LoVo (cell line): ENCODE measurements around the gene ZC3H12C.
"Not testable (repeated sequence)": the region's sequence is repeated elsewhere in the genome, so short reads cannot be mapped to it uniquely, and the experiment has no call there.

Experiments used
- DNase-seq: peaks from one replicate; pipeline ENCODE4 v3.0.0-alpha.2; 2016; ENCODE audit warnings: low spot score

ZC3H12C gene

GRCh38 chr11:110185121-110185591 lies 92.0 kb downstream of the ZC3H12C start:
- no peak for DNase-seq

- DNase-seq = no peak
Measured at GRCh38 chr11:110185599-110185998, 92.4 kb downstream of the ZC3H12C start.

DNA sequence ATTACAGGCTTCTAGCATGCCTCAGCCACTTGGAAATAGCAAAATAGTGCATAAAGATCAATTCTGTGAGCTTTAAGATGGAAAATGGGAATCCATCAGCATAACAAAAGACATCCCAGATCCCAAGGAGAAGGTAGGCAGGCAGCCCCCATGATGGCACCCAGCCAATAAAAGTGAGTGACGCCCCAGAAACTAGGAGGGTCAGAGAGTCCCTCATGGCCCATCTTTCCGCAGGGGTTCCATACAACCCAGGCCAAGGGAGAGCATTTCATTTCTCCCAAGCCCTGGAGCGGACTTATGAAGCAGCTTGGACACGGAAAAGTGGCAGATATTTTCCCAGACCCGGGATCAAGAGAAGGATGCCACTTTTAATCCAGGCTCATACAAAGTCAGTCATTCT lies 93.3 kb downstream of the ZC3H12C start:
- DNase-seq = no peak

DNA sequence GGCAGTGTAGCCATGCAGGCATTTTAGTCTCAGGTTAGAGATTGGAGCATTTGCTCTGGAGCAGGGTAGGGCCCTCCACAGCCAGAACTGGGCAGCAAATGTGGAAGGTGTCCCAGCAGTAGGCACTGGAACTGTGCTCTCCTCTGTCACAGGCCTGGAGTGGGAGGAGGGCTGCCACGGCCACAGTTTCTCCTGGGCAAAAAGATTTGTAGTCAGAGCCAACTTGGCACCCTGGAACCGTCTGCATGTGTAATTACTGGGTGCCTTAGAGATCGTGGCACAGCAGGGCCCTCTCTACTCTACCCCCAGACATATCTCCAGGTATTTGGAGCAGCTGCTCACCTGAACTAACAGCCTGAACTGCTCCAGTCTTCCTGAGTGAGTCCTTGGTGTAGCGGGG lies 93.7 kb downstream of the ZC3H12C start:
- no peak for DNase-seq

GRCh38 chr11:110187731-110188130 lies 94.5 kb downstream of the ZC3H12C start:
- DNase-seq = no peak

- DNase-seq = no peak
Measured at GRCh38 chr11:110190885-110191284, 97.7 kb downstream of the ZC3H12C start.

DNA sequence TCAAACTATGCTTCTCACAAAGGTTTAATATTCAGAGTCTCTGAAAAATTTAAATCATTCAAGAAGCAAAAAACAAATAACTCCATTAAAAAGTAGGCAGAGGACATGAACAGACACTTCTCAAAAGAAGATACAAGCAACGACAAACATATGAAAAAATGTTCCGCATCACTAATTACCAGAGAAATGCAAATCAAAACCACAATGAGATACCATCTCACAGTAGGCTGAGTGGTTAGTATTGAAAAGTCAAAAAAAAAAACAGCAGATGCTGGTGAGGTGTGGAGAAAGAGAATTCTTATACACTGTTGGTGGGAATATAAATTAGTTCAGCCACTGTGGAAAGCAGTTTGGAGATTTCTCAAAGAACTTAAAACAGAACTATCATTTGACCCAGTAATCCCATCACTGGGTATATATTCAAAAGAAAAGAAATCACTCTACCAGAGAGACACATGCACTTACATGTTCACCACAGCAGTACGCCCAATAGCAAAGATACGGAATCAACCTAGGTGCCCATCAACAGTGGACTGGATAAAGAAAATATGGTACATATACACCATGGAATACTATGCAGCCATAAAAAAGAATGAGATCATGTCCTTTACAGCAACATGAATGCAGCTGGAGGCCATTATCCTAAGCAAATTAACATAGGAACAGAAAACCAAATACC lies 99.6 kb downstream of the ZC3H12C start:
- not testable (repeated sequence) for DNase-seq

- DNase-seq = peak; percentile 81
Measured at GRCh38 chr11:110194211-110194766, 101.1 kb downstream of the ZC3H12C start.

DNA sequence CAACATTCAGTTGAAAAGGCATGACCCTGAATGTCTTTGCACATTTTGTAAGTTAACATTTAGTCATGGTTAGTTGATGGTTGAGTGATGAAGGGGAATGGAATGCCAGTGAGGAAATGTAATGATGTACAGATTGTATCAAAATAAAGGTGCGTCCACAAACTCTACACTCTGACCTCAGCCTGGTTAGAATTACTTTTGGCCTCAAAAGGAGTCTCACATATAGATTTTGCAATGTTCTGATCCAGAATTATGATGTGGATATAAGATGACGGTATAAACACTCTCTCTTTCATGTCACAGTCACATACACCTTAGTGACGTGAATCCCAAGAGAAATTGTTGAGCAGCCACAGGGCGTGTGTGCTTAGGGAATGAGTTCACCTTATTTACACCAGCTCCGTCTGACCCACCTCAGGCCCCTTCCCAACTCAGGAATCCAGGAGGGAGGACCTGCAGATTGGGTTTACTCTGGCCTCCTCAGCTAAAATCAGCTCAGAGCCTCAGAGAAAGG lies 103.1 kb downstream of the ZC3H12C start:
- DNase-seq = peak; percentile 83

- DNase-seq = no peak
Measured at GRCh38 chr11:110196884-110197420, 103.8 kb downstream of the ZC3H12C start.

DNA sequence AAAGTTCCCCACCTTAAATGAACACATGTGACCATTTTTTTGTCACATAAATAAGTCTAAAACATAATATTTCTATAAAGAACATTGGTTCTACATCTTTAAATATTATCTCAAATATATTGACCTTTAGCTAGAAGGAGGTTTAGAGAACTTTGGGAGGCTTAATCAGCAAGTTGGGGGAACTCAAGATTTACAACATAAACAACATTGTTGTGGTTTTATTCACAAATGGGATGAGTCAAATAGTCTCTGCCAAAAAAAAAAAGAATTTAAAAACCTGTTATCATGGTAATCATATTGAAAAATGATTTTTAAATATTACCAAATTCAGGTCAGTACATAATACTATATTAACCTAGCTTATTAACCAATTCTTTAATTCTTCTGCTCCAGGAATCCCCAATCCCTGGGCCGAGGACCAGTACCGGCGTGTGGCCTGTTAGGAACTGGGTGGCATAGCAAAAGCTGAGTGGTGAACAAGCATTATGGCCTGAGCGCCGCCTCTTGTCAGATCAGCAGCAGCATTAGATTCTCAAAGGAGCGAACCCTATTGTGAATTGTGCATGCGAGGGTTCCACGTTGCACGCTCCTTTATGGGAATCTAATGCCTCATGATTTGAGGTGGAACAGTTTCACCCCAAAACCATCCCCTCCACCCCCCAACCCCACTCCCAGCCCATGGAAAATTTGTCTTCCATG lies 105.0 kb downstream of the ZC3H12C start:
- DNase-seq = no peak

DNA sequence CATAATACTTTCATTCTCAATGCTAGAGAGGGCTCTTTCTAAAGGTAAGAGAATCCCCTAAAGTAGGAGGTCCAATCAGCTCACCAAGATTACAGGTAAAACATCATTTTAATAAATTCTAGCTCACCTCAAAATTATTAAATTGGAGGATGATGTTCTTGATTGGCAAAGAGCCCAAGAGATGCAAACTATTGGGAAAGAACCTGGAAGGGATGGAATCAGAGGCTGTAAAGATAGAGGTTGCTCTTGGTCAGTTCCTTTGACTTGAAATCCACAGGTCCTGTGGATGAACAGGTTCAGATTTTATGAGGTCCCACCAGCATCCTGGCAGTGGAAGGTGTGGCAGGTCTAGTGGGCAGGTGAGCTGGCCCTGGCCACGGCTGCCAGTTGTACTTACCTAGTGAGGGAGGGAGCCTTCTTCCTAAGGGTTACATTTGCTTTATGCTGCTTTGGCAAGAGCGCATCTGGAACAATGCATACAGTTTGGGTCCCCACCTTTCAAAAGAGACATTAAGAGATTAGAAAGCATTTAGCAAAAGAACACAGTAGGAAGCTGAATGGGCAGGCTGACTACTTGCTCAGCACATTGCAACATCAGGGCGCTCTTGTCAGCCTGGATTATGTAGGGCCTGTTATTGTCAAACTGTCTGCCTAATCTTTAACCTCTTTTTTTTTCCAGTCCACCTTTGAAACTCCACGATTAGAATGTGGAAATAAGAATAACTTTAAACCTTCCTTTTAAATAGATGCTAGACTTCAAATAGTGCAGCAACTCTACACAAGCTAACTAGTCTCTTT lies 106.2 kb downstream of the ZC3H12C start:
- no peak for DNase-seq

DNA sequence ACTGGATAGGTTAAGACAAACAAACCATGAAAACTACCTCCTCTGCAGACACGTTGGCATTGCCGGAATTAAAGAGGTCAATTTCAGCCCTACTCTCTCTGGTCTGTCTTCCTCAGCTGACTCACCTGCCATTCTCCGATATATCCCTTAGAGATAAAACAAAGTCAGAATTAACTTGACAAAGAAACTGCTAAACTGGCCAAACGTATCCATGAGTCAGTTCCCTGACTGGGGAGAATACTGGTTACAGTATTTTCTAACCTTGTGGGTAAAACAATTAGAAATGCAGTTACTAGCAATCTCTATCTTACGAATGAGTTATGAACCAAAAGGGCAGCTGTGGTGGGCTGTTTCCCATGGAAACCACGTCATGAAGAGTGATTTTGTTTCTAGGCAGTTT lies 107.0 kb downstream of the ZC3H12C start:
- no peak for DNase-seq

DNA sequence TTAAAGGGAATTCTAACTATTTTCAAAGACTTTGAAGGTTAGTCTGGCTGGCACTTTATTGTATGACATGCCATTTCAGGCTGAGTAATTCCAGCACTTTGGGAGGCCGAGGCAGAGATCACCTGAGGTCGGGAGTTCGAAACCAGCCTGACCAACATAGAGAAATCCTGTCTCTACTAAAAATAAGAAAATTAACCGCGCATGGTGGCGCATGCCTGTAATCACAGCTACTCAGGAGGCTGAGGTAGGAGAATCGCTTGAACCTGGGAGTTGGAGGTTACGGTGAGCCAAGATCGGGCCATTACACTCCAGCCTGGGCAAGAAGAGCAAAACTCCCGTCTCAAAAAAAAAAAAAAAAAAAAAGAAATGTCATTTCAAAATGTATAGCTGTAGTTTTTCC lies 107.6 kb downstream of the ZC3H12C start:
- DNase-seq = no peak

- no peak for DNase-seq
Measured at GRCh38 chr11:110207123-110207522, 113.9 kb downstream of the ZC3H12C start.

DNA sequence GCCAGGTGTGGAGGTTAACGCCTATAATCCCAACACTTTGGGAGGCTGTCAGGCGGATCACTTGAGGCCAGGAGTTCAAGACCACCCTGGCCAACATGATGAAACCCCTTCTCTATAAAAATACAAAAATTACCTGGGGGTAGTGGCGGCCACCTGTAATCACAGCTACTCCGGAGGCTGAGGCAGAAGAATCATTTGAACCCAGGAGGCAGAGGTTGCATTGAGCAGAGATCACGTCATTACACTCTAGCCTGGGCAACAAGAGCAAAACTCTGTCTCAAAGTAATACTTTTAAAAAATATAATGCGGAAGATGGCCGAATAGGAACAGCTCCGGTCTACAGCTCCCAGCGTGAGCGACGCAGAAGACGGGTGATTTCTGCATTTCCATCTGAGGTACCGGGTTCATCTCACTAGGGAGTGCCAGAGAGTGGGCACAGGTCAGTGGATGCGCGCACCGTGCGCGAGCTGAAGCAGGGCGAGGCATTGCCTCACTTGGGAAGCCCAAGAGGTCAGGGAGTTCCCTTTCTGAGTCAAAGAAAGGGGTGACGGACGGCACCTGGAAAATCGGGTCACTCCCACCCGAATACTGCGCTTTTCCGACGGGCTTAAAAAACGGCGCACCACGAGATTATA lies 115.6 kb downstream of the ZC3H12C start:
- not testable (repeated sequence) for DNase-seq

DNA sequence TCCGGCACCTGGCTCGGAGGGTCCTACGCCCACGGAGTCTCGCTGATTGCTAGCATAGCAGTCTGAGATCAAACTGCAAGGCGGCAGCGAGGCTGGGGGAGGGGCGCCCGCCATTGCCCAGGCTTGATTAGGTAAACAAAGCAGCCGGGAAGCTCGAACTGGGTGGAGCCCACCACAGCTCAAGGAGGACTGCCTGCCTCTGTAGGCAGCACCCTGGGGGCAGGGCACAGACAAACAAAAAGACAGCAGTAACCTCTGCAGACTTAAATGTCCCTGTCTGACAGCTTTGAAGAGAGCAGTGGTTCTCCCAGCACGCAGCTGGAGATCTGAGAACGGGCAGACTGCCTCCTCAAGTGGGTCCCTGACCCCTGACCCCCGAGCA lies 116.1 kb downstream of the ZC3H12C start:
- not testable (repeated sequence) for DNase-seq

DNA sequence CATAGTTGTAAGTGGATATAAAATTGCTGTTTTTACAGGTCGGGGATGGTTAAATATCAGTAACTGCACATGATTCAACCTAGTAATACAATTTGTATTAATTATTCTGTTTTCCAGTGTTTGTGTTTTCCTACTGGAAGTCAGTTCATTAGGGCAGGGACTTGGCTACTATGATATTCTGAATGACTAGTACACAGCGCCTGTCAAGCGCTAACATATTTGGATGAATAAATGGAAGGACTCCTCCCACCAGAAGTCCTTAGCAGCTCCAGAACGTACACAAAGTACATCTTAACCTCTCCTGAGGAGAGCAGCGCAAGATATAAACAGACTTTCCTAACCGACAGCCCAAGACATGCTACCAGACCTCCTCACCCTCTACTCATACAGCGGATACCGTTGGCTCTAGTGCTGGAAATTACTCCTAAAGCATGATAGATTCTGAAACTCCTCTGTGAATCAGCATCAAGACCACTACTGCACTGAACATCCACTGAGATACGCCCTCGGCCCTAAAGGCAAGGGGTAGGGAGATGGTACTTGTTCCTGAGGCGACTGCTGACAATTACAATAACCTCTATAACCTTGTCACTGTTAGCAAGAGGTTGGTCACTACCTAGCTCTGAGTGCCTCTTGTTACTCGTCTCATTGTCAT lies 124.2 kb downstream of the ZC3H12C start:
- no peak for DNase-seq

GRCh38 chr11:110217936-110218335 lies 124.7 kb downstream of the ZC3H12C start:
- DNase-seq = no peak

GRCh38 chr11:110219006-110219785 lies 126.0 kb downstream of the ZC3H12C start:
- DNase-seq = no peak
